HG03139 (cell line): Measurements from ENCODE around the gene RAP2C.
"Not testable (repeated sequence)": the region's sequence is repeated elsewhere in the genome, so short reads cannot be mapped to it uniquely, and the experiment has no call there.

Experiments used
- ATAC-seq: cut with Tn5 transposase; IDR thresholded peaks from one replicate; pipeline ENCODE4 v1.9.1; 2021; ENCODE audit not compliant: unreplicated experiment

RAP2C gene

GRCh38 chrX:132200976-132201375, 18.3 kb downstream of the RAP2C start:
- no peak for ATAC-seq

GRCh38 chrX:132199941-132200340, 19.3 kb downstream of the RAP2C start:
- ATAC-seq, result no peak

GRCh38 chrX:132193872-132194574, 25.2 kb downstream of the RAP2C start:
- ATAC-seq, result no peak

- ATAC-seq, result no peak
These were observed 27.3 kb downstream of the RAP2C start for GRCh38 chrX:132191938-132192337.

GRCh38 chrX:132188175-132188574, 31.1 kb downstream of the RAP2C start:
- no peak for ATAC-seq

- ATAC-seq, result no peak
These were observed 31.8 kb downstream of the RAP2C start for GRCh38 chrX:132187451-132187850.

GRCh38 chrX:132184871-132185270, 34.4 kb downstream of the RAP2C start:
- no peak for ATAC-seq

- ATAC-seq, result no peak
These were observed 37.9 kb downstream of the RAP2C start for GRCh38 chrX:132181364-132181763.

- no peak for ATAC-seq
These were observed 38.3 kb downstream of the RAP2C start for GRCh38 chrX:132180929-132181328.

- no peak for ATAC-seq
These were observed 45.6 kb downstream of the RAP2C start for GRCh38 chrX:132173647-132174046.

GRCh38 chrX:132171881-132172280, 47.4 kb downstream of the RAP2C start:
- ATAC-seq, result no peak

GRCh38 chrX:132171478-132171877, 47.8 kb downstream of the RAP2C start:
- ATAC-seq, result no peak

- no peak for ATAC-seq
These were observed 49.7 kb downstream of the RAP2C start for GRCh38 chrX:132169554-132169953.

GRCh38 chrX:132165651-132166050, 53.6 kb downstream of the RAP2C start:
- no peak for ATAC-seq

GRCh38 chrX:132165005-132165404, 54.2 kb downstream of the RAP2C start:
- ATAC-seq, result no peak

- ATAC-seq, result not testable (repeated sequence)
These were observed 56.2 kb downstream of the RAP2C start for GRCh38 chrX:132163094-132163493.

GRCh38 chrX:132153166-132153565, 66.1 kb downstream of the RAP2C start:
- ATAC-seq, result no peak
